HFFc6 (cell line): ENCODE measurements around the gene NIBAN1. TPM values are rescaled to one million over a fixed set of nuclear protein-coding genes. Genes with fewer than 3 reads are reported as not detected.

Experiments used
- DNase-seq: peaks from one replicate; pipeline ENCODE4 v3.0.0-alpha.2; 2018
- H3K27ac Mint-ChIP-seq: 2 replicates; pipeline ENCODE4 v1.8.0; 2020; ENCODE audit warnings: mild to moderate bottlenecking, mixed read lengths
- H3K27me3 Mint-ChIP-seq: 2 replicates; pipeline ENCODE4 v1.8.0; 2021; ENCODE audit warnings: mild to moderate bottlenecking, moderate library complexity, mixed read lengths; ENCODE audit not compliant: insufficient read depth
- H3K36me3 Mint-ChIP-seq: 2 replicates; pipeline ENCODE4 v1.8.0; 2021; ENCODE audit warnings: low read depth, mixed read lengths
- H3K4me1 Mint-ChIP-seq: 2 replicates; pipeline ENCODE4 v1.8.0; 2020; ENCODE audit warnings: low read depth, mixed read lengths
- H3K4me3 Mint-ChIP-seq: 2 replicates; pipeline ENCODE4 v1.8.0; 2020; ENCODE audit warnings: mild to moderate bottlenecking, moderate library complexity, mixed read lengths
- H3K9me3 Mint-ChIP-seq: 2 replicates; pipeline ENCODE4 v1.8.0; 2020; ENCODE audit warnings: mild to moderate bottlenecking, mixed read lengths
- total RNA-seq, 6 experiments: library from RNA; stranded (reverse); fragmentation: NEBNext Ultra II Directional; extraction: Animal tissue kit (Norgen Biotek cat#: 25700); gene quantifications; 2 replicates in 1 of 6; 3 replicates in 5 of 6; pipeline ENCODE4 v1.2.3, GENCODE V29; 2021
- TF ChIP-seq, protein P1 (sequence below): fragments of 200-600 bp; sonication (generic); IDR thresholded peaks from 2 replicates; pipeline ENCODE4 v1.5.0; 2021; ENCODE audit warnings: antibody characterized with exemption, mild to moderate bottlenecking

The NIBAN1 gene
- total RNA-seq, 6 experiments from 2014 or later: 13.2 to 29.8 (median 27.6) TPM

DNA sequence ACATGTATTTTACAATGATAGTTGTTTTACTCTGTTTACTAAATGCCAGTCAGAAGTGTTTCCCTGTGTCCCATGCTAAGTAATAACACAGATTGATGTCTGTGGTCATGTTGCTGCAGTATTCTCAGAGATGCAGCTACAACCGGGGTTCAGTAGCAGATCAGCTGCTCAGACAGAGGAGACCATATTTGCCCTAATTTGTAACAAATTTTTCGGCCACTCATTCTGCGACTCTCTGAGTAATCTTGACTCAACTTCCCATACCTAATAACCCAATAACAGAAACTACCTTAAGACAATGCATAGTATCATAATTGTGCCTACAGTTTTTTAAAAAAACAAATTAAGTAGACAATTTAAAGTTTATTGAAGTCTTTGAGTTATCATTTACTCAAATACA lies 32.6 kb downstream of the NIBAN1 start:
- Mint-ChIP-seq H3K27me3 (peaks cover 4% of the 10 kb centered on the region), H3K9me3 (no peaks in the 10 kb centered on the region), H3K4me1 (peaks cover 24% of the 10 kb centered on the region), H3K36me3 (peaks cover 4% of the 10 kb centered on the region; the same call in 1 of the 2 replicates), H3K4me3 (no peak overlapping the region), H3K27ac (no peak overlapping the region)
- no peak for DNase-seq
- TF ChIP-seq, protein P1, sequence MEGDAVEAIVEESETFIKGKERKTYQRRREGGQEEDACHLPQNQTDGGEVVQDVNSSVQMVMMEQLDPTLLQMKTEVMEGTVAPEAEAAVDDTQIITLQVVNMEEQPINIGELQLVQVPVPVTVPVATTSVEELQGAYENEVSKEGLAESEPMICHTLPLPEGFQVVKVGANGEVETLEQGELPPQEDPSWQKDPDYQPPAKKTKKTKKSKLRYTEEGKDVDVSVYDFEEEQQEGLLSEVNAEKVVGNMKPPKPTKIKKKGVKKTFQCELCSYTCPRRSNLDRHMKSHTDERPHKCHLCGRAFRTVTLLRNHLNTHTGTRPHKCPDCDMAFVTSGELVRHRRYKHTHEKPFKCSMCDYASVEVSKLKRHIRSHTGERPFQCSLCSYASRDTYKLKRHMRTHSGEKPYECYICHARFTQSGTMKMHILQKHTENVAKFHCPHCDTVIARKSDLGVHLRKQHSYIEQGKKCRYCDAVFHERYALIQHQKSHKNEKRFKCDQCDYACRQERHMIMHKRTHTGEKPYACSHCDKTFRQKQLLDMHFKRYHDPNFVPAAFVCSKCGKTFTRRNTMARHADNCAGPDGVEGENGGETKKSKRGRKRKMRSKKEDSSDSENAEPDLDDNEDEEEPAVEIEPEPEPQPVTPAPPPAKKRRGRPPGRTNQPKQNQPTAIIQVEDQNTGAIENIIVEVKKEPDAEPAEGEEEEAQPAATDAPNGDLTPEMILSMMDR: no peak

DNA sequence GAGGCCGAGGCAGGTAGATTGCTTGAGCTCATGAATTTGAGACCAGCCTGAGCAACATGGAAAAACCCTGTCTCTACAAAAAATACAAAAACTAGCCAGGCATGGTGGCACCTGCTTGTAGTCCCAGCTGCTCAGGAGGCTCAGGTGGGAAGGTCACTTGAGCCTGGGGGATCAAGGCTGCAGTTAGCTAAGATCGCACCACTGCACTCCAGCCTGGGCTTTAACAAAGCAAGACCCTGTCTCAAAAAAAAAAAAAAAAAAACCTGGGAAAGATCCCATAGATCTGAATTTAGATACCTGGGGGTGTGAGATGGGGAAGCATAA lies 32.9 kb downstream of the NIBAN1 start:
- Mint-ChIP-seq H3K9me3 (no peaks in the 10 kb centered on the region), H3K36me3 (peaks cover 4% of the 10 kb centered on the region; the same call in 1 of the 2 replicates), H3K4me3 (no peak overlapping the region), H3K27me3 (peaks cover 4% of the 10 kb centered on the region), H3K27ac (no peak overlapping the region), H3K4me1 (peaks cover 21% of the 10 kb centered on the region)
- no peak for DNase-seq
- TF ChIP-seq, protein P1: no peak

DNA sequence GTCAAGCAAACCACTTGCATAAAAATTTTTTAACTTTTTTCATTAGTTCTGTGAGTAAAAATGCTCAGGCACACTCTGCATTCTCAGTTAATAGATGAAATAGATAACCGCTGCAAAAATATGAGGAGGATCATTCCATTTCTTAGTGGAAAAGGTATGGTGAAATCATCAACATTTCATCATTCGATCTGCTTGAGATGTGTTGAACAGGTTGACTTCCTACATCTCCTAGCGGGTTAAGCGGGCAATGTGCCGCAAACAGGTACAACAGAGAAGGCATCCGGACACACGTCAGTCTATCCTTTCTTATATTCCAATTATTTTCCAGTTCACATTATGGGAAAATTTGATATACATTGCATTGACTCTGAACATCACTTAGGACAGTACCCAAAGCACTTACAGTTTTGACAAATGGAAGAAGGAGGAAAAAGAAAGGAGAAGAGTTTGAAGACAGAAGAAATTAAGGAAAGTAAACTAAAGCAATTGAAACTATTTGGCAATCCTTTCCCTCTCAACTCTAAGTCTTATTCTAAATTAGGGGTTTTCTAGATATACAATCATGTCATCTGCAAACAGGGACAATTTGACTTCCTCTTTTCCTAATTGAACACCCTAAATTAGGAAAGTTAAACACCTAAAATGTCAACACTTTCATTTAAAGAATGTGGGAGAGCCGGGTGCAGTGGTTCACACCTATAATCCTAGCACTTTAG lies 33.5 kb downstream of the NIBAN1 start:
- DNase-seq: no peak
- H3K9me3 Mint-ChIP-seq: no peaks in the 10 kb centered on the region
- H3K4me3 Mint-ChIP-seq: no peak overlapping the region
- peaks cover 16% of the 10 kb centered on the region for H3K4me1 Mint-ChIP-seq
- no peaks in the 10 kb centered on the region for H3K36me3 Mint-ChIP-seq
- peak overlapping the region; percentile 14; the same call in 1 of the 2 replicates for H3K27ac Mint-ChIP-seq
- TF ChIP-seq, protein P1: no peak
- H3K27me3 Mint-ChIP-seq: peaks cover 4% of the 10 kb centered on the region

DNA sequence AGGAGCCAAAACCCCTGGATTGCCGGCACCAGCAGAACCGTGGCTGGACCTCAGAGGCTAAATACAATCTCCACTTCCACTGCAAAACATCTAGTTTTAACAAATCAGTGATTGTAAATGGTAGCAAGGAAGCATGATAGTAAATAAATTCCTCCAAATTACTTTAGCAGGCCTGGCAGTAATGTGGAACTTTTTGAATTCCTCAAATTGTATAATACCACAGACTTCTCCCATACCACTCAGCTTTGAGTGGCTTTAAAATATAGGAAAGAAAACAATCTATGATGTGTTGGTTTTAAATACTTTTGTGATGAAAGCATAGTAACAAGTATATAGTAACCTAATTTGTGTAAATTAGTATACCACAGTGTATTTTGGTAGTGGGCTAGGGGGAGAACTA lies 34.1 kb downstream of the NIBAN1 start:
- no peak overlapping the region for H3K4me3 Mint-ChIP-seq
- H3K9me3 Mint-ChIP-seq: no peaks in the 10 kb centered on the region
- H3K27ac Mint-ChIP-seq: peak overlapping the region; percentile 14
- peaks cover 4% of the 10 kb centered on the region for H3K27me3 Mint-ChIP-seq
- H3K4me1 Mint-ChIP-seq: peaks cover 13% of the 10 kb centered on the region
- peak; percentile 33 for DNase-seq
- TF ChIP-seq, protein P1: no peak
- H3K36me3 Mint-ChIP-seq: no peaks in the 10 kb centered on the region

DNA sequence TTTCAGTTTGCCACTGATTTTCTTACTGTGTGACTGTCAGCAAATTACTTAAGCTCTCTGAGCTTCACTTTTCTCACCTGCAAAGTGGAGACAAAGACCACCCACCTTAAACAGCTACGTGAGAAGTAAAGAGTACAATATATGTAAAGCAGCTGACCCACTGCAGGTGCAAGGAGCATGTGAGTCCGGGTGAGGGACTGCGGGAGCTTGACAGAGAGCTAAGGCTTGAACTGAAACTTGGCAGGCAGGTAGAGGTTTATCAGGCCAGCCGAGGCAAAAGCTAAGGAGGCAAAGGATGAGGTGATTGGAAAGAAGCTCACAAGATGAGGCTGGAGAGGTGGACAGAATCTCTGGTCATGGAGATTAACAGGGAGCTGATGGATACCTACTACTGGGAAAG lies 36.6 kb downstream of the NIBAN1 start:
- Mint-ChIP-seq H3K27me3 (peaks cover 4% of the 10 kb centered on the region), H3K9me3 (no peaks in the 10 kb centered on the region), H3K4me1 (peaks cover 13% of the 10 kb centered on the region), H3K27ac (no peak overlapping the region), H3K36me3 (peaks cover 8% of the 10 kb centered on the region; the same call in 1 of the 2 replicates), H3K4me3 (no peak overlapping the region)
- no peak for DNase-seq
- TF ChIP-seq, protein P1: no peak
